Lower lobe of right lung (tissue), 2 donors: ENCODE measurements around the gene MYOZ2. TPM values are rescaled to one million over a fixed set of nuclear protein-coding genes. Genes with fewer than 3 reads are reported as not detected.

ENCODE experiments used
- ATAC-seq, 2 donors: fragments of 200-7000 bp; cut with Tn5 transposase; one replicate each; pipeline ENCODE4 v1.9.1; 2020 to 2022; ENCODE audit warnings: mild to moderate bottlenecking in 2 of 2, moderate library complexity in 2 of 2
- DNase-seq: peaks from one replicate; pipeline ENCODE4 v3.0.0-alpha.2; 2020
- H3K27ac ChIP-seq: fragments of 200-600 bp; one replicate; pipeline ENCODE4 v1.8.0; 2022
- H3K27me3 ChIP-seq: fragments of 200-600 bp; one replicate; pipeline ENCODE4 v1.8.0; 2022; ENCODE audit warnings: low read depth
- H3K36me3 ChIP-seq: fragments of 200-600 bp; one replicate; pipeline ENCODE4 v1.8.0; 2022; ENCODE audit warnings: mild to moderate bottlenecking
- H3K4me1 ChIP-seq: fragments of 200-600 bp; one replicate; pipeline ENCODE4 v1.8.0; 2022
- H3K4me3 ChIP-seq: fragments of 200-600 bp; one replicate; pipeline ENCODE4 v1.8.0; 2022; ENCODE audit warnings: mild to moderate bottlenecking
- H3K9me3 ChIP-seq: fragments of 200-600 bp; one replicate; pipeline ENCODE4 v1.8.0; 2022
- CTCF ChIP-seq: fragments of 200-600 bp; IDR thresholded peaks from one replicate; pipeline ENCODE4 v1.8.0; 2022; ENCODE audit warnings: antibody characterized with exemption, mild to moderate bottlenecking
- intact Hi-C: fragments of 100-400 bp; cut with DNase I; formaldehyde crosslinking; loops from one replicate; pipeline ENCODE4 v1.11.0; 2022
- total RNA-seq: library from RNA; stranded (reverse); fragmentation: NEBNext Ultra II Directional; extraction: Animal tissue kit (Norgen Biotek cat#: 25700); gene quantifications from one replicate; pipeline ENCODE4 v1.2.1, GENCODE V29; 2021
- donor health status: DM: no; HTN: yes; CAD: no; lungs with severe emphysema.

Gene MYOZ2
- total RNA-seq, 1 donor from 2014 or later: not detected

GRCh38 chr4:119232286-119232685 lies 96.7 kb downstream of the MYOZ2 start:
- H3K4me3 ChIP-seq: no peak overlapping the region
- intact Hi-C loops: no loop called here
- H3K4me1 ChIP-seq: peaks cover 23% of the 10 kb centered on the region
- H3K9me3 ChIP-seq: no peaks in the 10 kb centered on the region
- DNase-seq (no peak), ATAC-seq (no peak)
- TF ChIP-seq CTCF: no peak
- H3K27me3 ChIP-seq: no peaks in the 10 kb centered on the region
- H3K36me3 ChIP-seq: peaks cover 37% of the 10 kb centered on the region
- no peak overlapping the region for H3K27ac ChIP-seq

GRCh38 chr4:119233191-119233590 lies 97.6 kb downstream of the MYOZ2 start:
- Histone ChIP-seq H3K27ac (no peak overlapping the region), H3K4me1 (peaks cover 18% of the 10 kb centered on the region), H3K4me3 (no peak overlapping the region), H3K9me3 (no peaks in the 10 kb centered on the region), H3K36me3 (peaks cover 38% of the 10 kb centered on the region), H3K27me3 (no peaks in the 10 kb centered on the region)
- TF ChIP-seq CTCF: no peak
- intact Hi-C loops: no loop called here
- no peak for DNase-seq
- no peak for ATAC-seq

GRCh38 chr4:119233750-119234149 lies 98.1 kb downstream of the MYOZ2 start:
- no peak overlapping the region for H3K4me3 ChIP-seq
- H3K4me1 ChIP-seq: peaks cover 18% of the 10 kb centered on the region
- H3K27ac ChIP-seq: no peak overlapping the region
- no peaks in the 10 kb centered on the region for H3K9me3 ChIP-seq
- no peak for ATAC-seq
- intact Hi-C loops: no loop called here
- no peak for TF ChIP-seq CTCF
- H3K36me3 ChIP-seq: peaks cover 38% of the 10 kb centered on the region
- no peaks in the 10 kb centered on the region for H3K27me3 ChIP-seq
- no peak for DNase-seq

GRCh38 chr4:119237201-119237600 lies 101.6 kb downstream of the MYOZ2 start:
- no peak for ATAC-seq

More at GRCh38 chr4:119237201-119237600, 101.6 kb downstream of the MYOZ2 start:
- no peak for TF ChIP-seq CTCF
- no peak overlapping the region for H3K27ac ChIP-seq
- no peak for DNase-seq
- H3K9me3 ChIP-seq: no peaks in the 10 kb centered on the region
- H3K4me1 ChIP-seq: peaks cover 18% of the 10 kb centered on the region
- intact Hi-C loops: no loop called here
- H3K36me3 ChIP-seq: peaks cover 43% of the 10 kb centered on the region
- H3K4me3 ChIP-seq: no peak overlapping the region
- no peaks in the 10 kb centered on the region for H3K27me3 ChIP-seq

Other genes with a start within 250 kb of the MYOZ2 start
- 26.2 TPM for gene SYNPO2, start 247.0 kb upstream of the MYOZ2 start, total RNA-seq
- 45.8 TPM for gene USP53, start 76.9 kb downstream of the MYOZ2 start, total RNA-seq
- gene FABP2, start 186.3 kb downstream of the MYOZ2 start, total RNA-seq: not detected